GM23338 (cell line): ENCODE measurements around the gene ZNF282.

ENCODE experiments used
- CREB1 ChIP-seq: fragments of 250-450 bp; sonication (Bioruptor Pico); IDR thresholded peaks from 2 replicates; pipeline ENCODE4 v1.5.0; 2020; ENCODE audit warnings: low read depth, mild to moderate bottlenecking, moderate library complexity
- EZH2 ChIP-seq: fragments of 200-600 bp; sonication (generic); IDR thresholded peaks from one replicate; pipeline ENCODE4 v1.8.0; 2017; ENCODE audit warnings: antibody characterized with exemption, mild to moderate bottlenecking, low read depth; ENCODE audit not compliant: unreplicated experiment
- EZH2phosphoT487 ChIP-seq: fragments of 200-600 bp; sonication (generic); IDR thresholded peaks from one replicate; pipeline ENCODE4 v1.8.1; 2018; ENCODE audit warnings: antibody characterized with exemption; ENCODE audit not compliant: unreplicated experiment
- JUNB ChIP-seq: IDR thresholded peaks from one replicate; pipeline ENCODE4 v1.6.1; 2016; ENCODE audit warnings: antibody characterized with exemption; ENCODE audit not compliant: unreplicated experiment
- ZNF114 ChIP-seq: fragments of 250-450 bp; sonication (Bioruptor Pico); IDR thresholded peaks from 2 replicates; pipeline ENCODE4 v1.5.0; 2020; ENCODE audit warnings: mild to moderate bottlenecking, moderate library complexity
- TF ChIP-seq, protein P1 (sequence below), 2 experiments: fragments of 200-600 bp in 1 of 2; sonication (generic) in 1 of 2; conservative IDR thresholded peaks; 2 replicates each; pipeline versions ENCODE4 v1.5.1 to v1.6.1; 2016 to 2017; ENCODE audit warnings: antibody characterized with exemption in 2 of 2, low read depth in 2 of 2, mild to moderate bottlenecking in 2 of 2, moderate library complexity in 1 of 2
- TF ChIP-seq, protein P2 (sequence below): IDR thresholded peaks from one replicate; pipeline ENCODE4 v1.6.1; 2018; ENCODE audit warnings: antibody characterized with exemption; ENCODE audit not compliant: unreplicated experiment

DNA sequence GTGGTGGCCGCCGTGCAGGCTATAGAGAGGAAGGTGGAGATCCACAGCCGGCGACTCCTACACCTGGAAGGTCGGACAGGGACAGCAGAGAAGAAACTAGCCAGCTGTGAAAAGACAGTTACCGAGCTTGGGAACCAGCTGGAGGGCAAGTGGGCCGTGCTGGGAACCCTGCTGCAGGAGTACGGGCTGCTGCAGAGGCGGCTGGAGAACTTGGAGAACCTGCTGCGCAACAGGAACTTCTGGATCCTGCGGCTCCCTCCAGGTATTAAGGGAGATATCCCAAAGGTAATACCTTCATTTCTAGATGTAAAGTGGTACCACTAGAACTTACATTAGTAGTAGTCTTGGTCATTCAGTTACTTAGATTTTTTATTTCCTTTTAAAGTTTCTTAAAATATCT lies 41.3 kb upstream of the ZNF282 start:
- no peak for TF ChIP-seq EZH2phosphoT487
- TF ChIP-seq, protein P1, sequence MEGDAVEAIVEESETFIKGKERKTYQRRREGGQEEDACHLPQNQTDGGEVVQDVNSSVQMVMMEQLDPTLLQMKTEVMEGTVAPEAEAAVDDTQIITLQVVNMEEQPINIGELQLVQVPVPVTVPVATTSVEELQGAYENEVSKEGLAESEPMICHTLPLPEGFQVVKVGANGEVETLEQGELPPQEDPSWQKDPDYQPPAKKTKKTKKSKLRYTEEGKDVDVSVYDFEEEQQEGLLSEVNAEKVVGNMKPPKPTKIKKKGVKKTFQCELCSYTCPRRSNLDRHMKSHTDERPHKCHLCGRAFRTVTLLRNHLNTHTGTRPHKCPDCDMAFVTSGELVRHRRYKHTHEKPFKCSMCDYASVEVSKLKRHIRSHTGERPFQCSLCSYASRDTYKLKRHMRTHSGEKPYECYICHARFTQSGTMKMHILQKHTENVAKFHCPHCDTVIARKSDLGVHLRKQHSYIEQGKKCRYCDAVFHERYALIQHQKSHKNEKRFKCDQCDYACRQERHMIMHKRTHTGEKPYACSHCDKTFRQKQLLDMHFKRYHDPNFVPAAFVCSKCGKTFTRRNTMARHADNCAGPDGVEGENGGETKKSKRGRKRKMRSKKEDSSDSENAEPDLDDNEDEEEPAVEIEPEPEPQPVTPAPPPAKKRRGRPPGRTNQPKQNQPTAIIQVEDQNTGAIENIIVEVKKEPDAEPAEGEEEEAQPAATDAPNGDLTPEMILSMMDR (conservative IDR thresholded peaks at IDR 0.05; ENCODE audit: low read depth in 2 of 2): no peak
- no peak for TF ChIP-seq ZNF114
- TF ChIP-seq, protein P2, sequence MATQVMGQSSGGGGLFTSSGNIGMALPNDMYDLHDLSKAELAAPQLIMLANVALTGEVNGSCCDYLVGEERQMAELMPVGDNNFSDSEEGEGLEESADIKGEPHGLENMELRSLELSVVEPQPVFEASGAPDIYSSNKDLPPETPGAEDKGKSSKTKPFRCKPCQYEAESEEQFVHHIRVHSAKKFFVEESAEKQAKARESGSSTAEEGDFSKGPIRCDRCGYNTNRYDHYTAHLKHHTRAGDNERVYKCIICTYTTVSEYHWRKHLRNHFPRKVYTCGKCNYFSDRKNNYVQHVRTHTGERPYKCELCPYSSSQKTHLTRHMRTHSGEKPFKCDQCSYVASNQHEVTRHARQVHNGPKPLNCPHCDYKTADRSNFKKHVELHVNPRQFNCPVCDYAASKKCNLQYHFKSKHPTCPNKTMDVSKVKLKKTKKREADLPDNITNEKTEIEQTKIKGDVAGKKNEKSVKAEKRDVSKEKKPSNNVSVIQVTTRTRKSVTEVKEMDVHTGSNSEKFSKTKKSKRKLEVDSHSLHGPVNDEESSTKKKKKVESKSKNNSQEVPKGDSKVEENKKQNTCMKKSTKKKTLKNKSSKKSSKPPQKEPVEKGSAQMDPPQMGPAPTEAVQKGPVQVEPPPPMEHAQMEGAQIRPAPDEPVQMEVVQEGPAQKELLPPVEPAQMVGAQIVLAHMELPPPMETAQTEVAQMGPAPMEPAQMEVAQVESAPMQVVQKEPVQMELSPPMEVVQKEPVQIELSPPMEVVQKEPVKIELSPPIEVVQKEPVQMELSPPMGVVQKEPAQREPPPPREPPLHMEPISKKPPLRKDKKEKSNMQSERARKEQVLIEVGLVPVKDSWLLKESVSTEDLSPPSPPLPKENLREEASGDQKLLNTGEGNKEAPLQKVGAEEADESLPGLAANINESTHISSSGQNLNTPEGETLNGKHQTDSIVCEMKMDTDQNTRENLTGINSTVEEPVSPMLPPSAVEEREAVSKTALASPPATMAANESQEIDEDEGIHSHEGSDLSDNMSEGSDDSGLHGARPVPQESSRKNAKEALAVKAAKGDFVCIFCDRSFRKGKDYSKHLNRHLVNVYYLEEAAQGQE: no peak
- no peak for TF ChIP-seq EZH2
- no peak for TF ChIP-seq JUNB
- no peak for TF ChIP-seq CREB1
